ENCODE measurements around the gene TRANK1. TPM values are rescaled to one million over a fixed set of nuclear protein-coding genes. Genes with fewer than 3 reads are reported as not detected.

Gene TRANK1
- total and polyA plus RNA-seq, 2 experiments from 2014 or later = 1.8 to 6.7 TPM

DNA sequence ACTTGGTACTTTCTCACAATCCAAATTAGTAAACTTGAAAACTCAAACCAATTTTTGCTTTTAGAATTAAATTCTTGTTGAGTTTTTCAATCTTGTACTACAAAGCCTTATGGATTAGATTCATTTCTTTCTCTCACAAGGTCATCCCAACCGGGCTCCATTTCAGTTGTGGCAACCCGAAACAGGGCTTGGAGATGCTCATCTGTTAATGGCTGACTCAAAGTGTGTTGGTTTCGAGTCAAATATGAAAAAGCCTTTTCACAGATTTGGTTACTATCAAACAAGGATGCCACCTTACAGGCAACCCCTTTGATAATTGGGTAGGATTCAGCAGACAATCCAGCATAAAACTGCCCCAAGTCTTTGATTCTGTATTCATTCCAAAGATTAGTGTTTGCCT lies 46.3 kb upstream of the TRANK1 start:
- no peaks in the 10 kb centered on the region for H3K27me3 Mint-ChIP-seq (ENCODE audit: insufficient read depth, low read depth, poor library complexity)
- no peaks in the 10 kb centered on the region for H3K9me2 ChIP-seq (ENCODE audit: insufficient read depth)
- ATAC-seq (no peak), DNase-seq (ENCODE audit: low spot score) (no peak)
- no peak for TF ChIP-seq ETS1 (IDR thresholded peaks at IDR 0.05)
- TF ChIP-seq ZNF331 (CRISPR knock-in tag; IDR thresholded peaks at IDR 0.05; ENCODE audit: low read depth) = no peak
- no peak for TF ChIP-seq ZNF114 (CRISPR knock-in tag; IDR thresholded peaks at IDR 0.05)
- TF ChIP-seq JUNB (IDR thresholded peaks at IDR 0.05; ENCODE audit: unreplicated experiment) = no peak
- peaks cover 22% of the 10 kb centered on the region; the same call in 1 of the 2 replicates for H4K20me1 ChIP-seq (replicated peaks; ENCODE audit: insufficient read depth)
- peak overlapping the region; percentile 91 for H3K4me2 ChIP-seq
- H3K79me2 ChIP-seq (replicated peaks; ENCODE audit: insufficient read depth) = peaks cover 64% of the 10 kb centered on the region
- peaks cover 8% of the 10 kb centered on the region; the same call in 1 of the 2 replicates for H3K36me3 ChIP-seq (ENCODE audit: insufficient read depth)
- no peak overlapping the region for H2AFZ ChIP-seq
- H3K4me3 Mint-ChIP-seq = no peak overlapping the region
- H3K27ac Mint-ChIP-seq = no peak overlapping the region; the same call in 1 of the 2 replicates
- no peaks in the 10 kb centered on the region for H3K9me3 Mint-ChIP-seq
- no peaks in the 10 kb centered on the region for H3K27me3 ChIP-seq (ENCODE audit: insufficient read depth)
- peaks cover 30% of the 10 kb centered on the region for H3K4me1 Mint-ChIP-seq
- H3F3A ChIP-seq (replicated peaks; ENCODE audit: low read depth) = no peaks in the 10 kb centered on the region
- no peak overlapping the region for H3K27ac ChIP-seq (ENCODE audit: low read depth)
- H3K36me3 Mint-ChIP-seq (ENCODE audit: low read depth) = peaks cover 42% of the 10 kb centered on the region
- H3K4me3 ChIP-seq = peak overlapping the region; percentile 83
- peaks cover 37% of the 10 kb centered on the region for H3K4me1 ChIP-seq (ENCODE audit: insufficient read depth)

GRCh38 chr3:36989568-36989967 lies 44.7 kb upstream of the TRANK1 start:
- Histone ChIP-seq H2AFZ (no peak overlapping the region), H3K4me1 (ENCODE audit: insufficient read depth) (peaks cover 37% of the 10 kb centered on the region), H3K79me2 (replicated peaks; ENCODE audit: insufficient read depth) (peaks cover 55% of the 10 kb centered on the region), H3K36me3 (ENCODE audit: insufficient read depth) (peaks cover 23% of the 10 kb centered on the region), H3F3A (replicated peaks; ENCODE audit: low read depth) (no peaks in the 10 kb centered on the region), H3K4me2 (peak overlapping the region; percentile 91), H3K27ac (ENCODE audit: low read depth) (no peak overlapping the region), H3K4me3 (peak overlapping the region; percentile 83), H3K27me3 (ENCODE audit: insufficient read depth) (no peaks in the 10 kb centered on the region), H4K20me1 (replicated peaks; ENCODE audit: insufficient read depth) (peaks cover 27% of the 10 kb centered on the region; the same call in 1 of the 2 replicates), H3K9me2 (ENCODE audit: insufficient read depth) (no peaks in the 10 kb centered on the region)
- TF ChIP-seq CREB1 (CRISPR knock-in tag; IDR thresholded peaks at IDR 0.05; ENCODE audit: low read depth) (no peak), EZH2 (IDR thresholded peaks at IDR 0.05; ENCODE audit: low read depth, unreplicated experiment) (no peak), ZNF331 (CRISPR knock-in tag; IDR thresholded peaks at IDR 0.05; ENCODE audit: low read depth) (no peak), JUNB (IDR thresholded peaks at IDR 0.05; ENCODE audit: unreplicated experiment) (no peak), EZH2phosphoT487 (IDR thresholded peaks at IDR 0.05; ENCODE audit: unreplicated experiment) (no peak), POLR2AphosphoS5 (IDR thresholded peaks at IDR 0.05; ENCODE audit: low read depth) (no peak), NANOG (IDR thresholded peaks at IDR 0.05; ENCODE audit: borderline replicate concordance) (no peak), CTCF (conservative IDR thresholded peaks at IDR 0.05; ENCODE audit: low read depth in 2 of 2) (no peak)
- Mint-ChIP-seq H3K9me3 (no peaks in the 10 kb centered on the region), H3K36me3 (ENCODE audit: low read depth) (peaks cover 51% of the 10 kb centered on the region), H3K27ac (no peak overlapping the region), H3K27me3 (ENCODE audit: insufficient read depth, low read depth, poor library complexity) (no peaks in the 10 kb centered on the region), H3K4me3 (peak overlapping the region; percentile 41; the same call in 2 of the 3 replicates), H3K4me1 (peaks cover 30% of the 10 kb centered on the region)
- ATAC-seq (no peak), DNase-seq (ENCODE audit: low spot score) (no peak)
